ENCODE results near the gene SCNN1G.

GRCh38 chr16:23141500-23141899 is 41.0 kb upstream of the SCNN1G start:
- TF ChIP-seq CTCF (IDR thresholded peaks at IDR 0.05; ENCODE audit: extremely low read depth in 1 of 2, insufficient read depth in 1 of 2, low read depth in 1 of 2, low read length in 2 of 2): no peak
- no peak for TF ChIP-seq POLR2A (IDR thresholded peaks at IDR 0.05; ENCODE audit: low read depth, low read length)
- TF ChIP-seq EZH2 (IDR thresholded peaks at IDR 0.05; ENCODE audit: borderline replicate concordance, low read depth, low read length, severe bottlenecking): no peak
- TF ChIP-seq JUN (IDR thresholded peaks at IDR 0.05; ENCODE audit: borderline replicate concordance, insufficient read depth, insufficient read length, low read depth): no peak
